Right lobe of liver (tissue), 6 donors: ENCODE results near the gene VASN. TPM values are rescaled to one million over a fixed set of nuclear protein-coding genes. Genes with fewer than 3 reads are reported as not detected.

Source experiments
- ATAC-seq, 4 donors: fragments of 200-7000 bp; cut with Tn5 transposase; one replicate each; pipeline ENCODE4 v1.9.1; 2020; ENCODE audit warnings: mild to moderate bottlenecking in 4 of 4, moderate library complexity in 4 of 4
- DNase-seq, 3 donors: peaks; one replicate each; pipeline ENCODE4 v3.0.0-alpha.2; 2020
- H3K27ac ChIP-seq, 3 donors: fragments of 200-600 bp; one replicate each; pipeline ENCODE4 v1.8.0; 2022
- H3K27me3 ChIP-seq, 2 donors: fragments of 200-600 bp; one replicate each; pipeline ENCODE4 v1.8.0; 2022
- H3K36me3 ChIP-seq, 4 donors: fragments of 200-600 bp; sonication (generic) in 1 of 4; one replicate each; pipeline versions ENCODE4 v1.5.1 to v1.8.0; 2017 to 2022; ENCODE audit warnings: control low read depth in 1 of 4
- H3K4me1 ChIP-seq, 4 donors: fragments of 200-600 bp; sonication (generic) in 1 of 4; one replicate each; pipeline versions ENCODE4 v1.5.1 to v1.8.0; 2017 to 2022; ENCODE audit warnings: control low read depth in 1 of 4
- H3K4me3 ChIP-seq, 3 donors: fragments of 200-600 bp; one replicate each; pipeline ENCODE4 v1.8.0; 2022
- H3K9me3 ChIP-seq, 4 donors: fragments of 200-600 bp; sonication (generic) in 1 of 4; one replicate each; pipeline versions ENCODE4 v1.5.1 to v1.8.0; 2017 to 2022; ENCODE audit warnings: control low read depth in 1 of 4
- CTCF ChIP-seq, 4 donors: fragments of 200-600 bp in 3 of 4; fragments of 450-650 bp in 1 of 4; IDR thresholded peaks; one replicate each; pipeline versions ENCODE4 v1.5.1 to v1.8.0; 2016 to 2022; ENCODE audit warnings: antibody characterized with exemption in 4 of 4, mild to moderate bottlenecking in 2 of 4
- POLR2A ChIP-seq: fragments of 450-650 bp; IDR thresholded peaks from one replicate; pipeline ENCODE4 v1.6.1; 2017; ENCODE audit warnings: antibody characterized with exemption, mild to moderate bottlenecking
- WGBS: methylation state at CpG from one replicate; pipeline ENCODE4 v1.1.6; 2018; ENCODE audit warnings: low coverage, low lambda C conversion rate; ENCODE audit not compliant: insufficient coverage; ENCODE audit errors: missing lambda C conversion rate; 5-methylcytosine and 5-hydroxymethylcytosine counted together
- intact Hi-C, 2 donors: fragments of 100-400 bp; cut with DNase I; formaldehyde crosslinking; loops; one replicate each; pipeline versions ENCODE4 v1.11.2 to v1.14.1; 2022
- total RNA-seq, 6 experiments: library from RNA; depleted of rRNA in 2 of 6; stranded (reverse); fragments of >200 nt in 2 of 6; fragmentation: NEBNext Ultra II Directional in 3 of 6; extraction: Animal tissue kit (Norgen Biotek cat#: 25700) in 3 of 6; gene quantifications; one replicate each; pipeline versions ENCODE4 v1.1.0 to v1.2.4, GENCODE V29; 2016 to 2023
- donor health status: DM: no; HTN: yes; CAD: no.
- donor health status: DM: no; HTN: no; CAD: no.
- donor health status: DM: no; HTN: no; CAD: no.
- donor health status: DM: no; HTN: yes; CAD: no.
- donor health status: DM: no; HTN: yes; CAD: no.

The VASN gene
- total RNA-seq, 6 experiments from 2014 or later: 13.5 to 22.9 (median 16.8) TPM

- WGBS: no CpG with 5 or more reads among the region's 12 CpGs
- Histone ChIP-seq H3K4me1 (peaks cover 0 to 16% (median 5%) of the 10 kb centered on the region in 4 donors), H3K27me3 (no peaks in the 10 kb centered on the region), H3K27ac (peak overlapping the region in 2 of 3 donors; percentile 33 to 54), H3K9me3 (no peaks in the 10 kb centered on the region), H3K4me3 (no peak overlapping the region), H3K36me3 (no peaks in the 10 kb centered on the region)
- peak in 3 of 4 donors; percentile 3 to 28 (median 11) for ATAC-seq
- DNase-seq: peak in 1 of 3 donors; percentile 28
- intact Hi-C loops: no loop called here
- TF ChIP-seq CTCF (IDR thresholded peaks at IDR 0.05) (no peak), POLR2A (no peak)
These were observed 47.7 kb upstream of the VASN start for GRCh38 chr16:4323845-4324488.

GRCh38 chr16:4324492-4325252 is 47.0 kb upstream of the VASN start:
- intact Hi-C loops: no loop called here
- ATAC-seq: no peak
- Histone ChIP-seq H3K9me3 (no peaks in the 10 kb centered on the region), H3K4me3 (no peak overlapping the region), H3K36me3 (no peaks in the 10 kb centered on the region), H3K27ac (no peak overlapping the region), H3K4me1 (peaks cover 0 to 20% (median 5%) of the 10 kb centered on the region in 4 donors), H3K27me3 (no peaks in the 10 kb centered on the region)
- 80% methylated on average over 1 of the region's 22 CpGs for WGBS
- DNase-seq: peak in 1 of 3 donors; percentile 16
- no peak for TF ChIP-seq POLR2A
- no peak for TF ChIP-seq CTCF (IDR thresholded peaks at IDR 0.05)

- peaks cover 0 to 24% (median 5%) of the 10 kb centered on the region in 4 donors for H3K4me1 ChIP-seq
- TF ChIP-seq POLR2A (no peak), CTCF (IDR thresholded peaks at IDR 0.05) (no peak)
- H3K9me3 ChIP-seq: no peaks in the 10 kb centered on the region
- WGBS: no CpG with 5 or more reads among the region's 6 CpGs
- H3K27ac ChIP-seq: no peak overlapping the region
- intact Hi-C loops: no loop called here
- no peaks in the 10 kb centered on the region for H3K27me3 ChIP-seq
- H3K36me3 ChIP-seq: no peaks in the 10 kb centered on the region
- no peak overlapping the region for H3K4me3 ChIP-seq
- ATAC-seq: no peak
- DNase-seq: peak in 1 of 3 donors; percentile 15
These were observed 46.3 kb upstream of the VASN start for GRCh38 chr16:4325253-4325758.

- peak overlapping the region; percentile 32 to 56 (median 35) for H3K4me3 ChIP-seq
- ATAC-seq (peak in 1 of 4 donors; percentile 1), DNase-seq (no peak)
- no CpG with 5 or more reads among the region's 57 CpGs for WGBS
- no peaks in the 10 kb centered on the region for H3K9me3 ChIP-seq
- no peaks in the 10 kb centered on the region for H3K36me3 ChIP-seq
- H3K27me3 ChIP-seq: no peaks in the 10 kb centered on the region
- peaks cover 0 to 24% (median 5%) of the 10 kb centered on the region in 4 donors for H3K4me1 ChIP-seq
- H3K27ac ChIP-seq: peak overlapping the region; percentile 25 to 57 (median 50)
- TF ChIP-seq POLR2A: no peak
- TF ChIP-seq CTCF (IDR thresholded peaks at IDR 0.05): no peak
- intact Hi-C loops: no loop called here
These were observed 44.1 kb upstream of the VASN start for GRCh38 chr16:4327386-4328045.
